Lower leg skin (tissue), 3 donors: ENCODE measurements around the gene RSPO4.

Experiments
- CTCF ChIP-seq, 3 donors: fragments of 450-650 bp; IDR thresholded peaks; one replicate each; pipeline ENCODE4 v1.5.1; 2016; ENCODE audit warnings: antibody characterized with exemption in 3 of 3, mild to moderate bottlenecking in 3 of 3, moderate library complexity in 2 of 3
- POLR2A ChIP-seq, 2 donors: fragments of 450-650 bp; IDR thresholded peaks; one replicate each; pipeline ENCODE4 v1.6.1; 2016 to 2017; ENCODE audit warnings: antibody characterized with exemption in 2 of 2, mild to moderate bottlenecking in 1 of 2, moderate library complexity in 1 of 2

DNA sequence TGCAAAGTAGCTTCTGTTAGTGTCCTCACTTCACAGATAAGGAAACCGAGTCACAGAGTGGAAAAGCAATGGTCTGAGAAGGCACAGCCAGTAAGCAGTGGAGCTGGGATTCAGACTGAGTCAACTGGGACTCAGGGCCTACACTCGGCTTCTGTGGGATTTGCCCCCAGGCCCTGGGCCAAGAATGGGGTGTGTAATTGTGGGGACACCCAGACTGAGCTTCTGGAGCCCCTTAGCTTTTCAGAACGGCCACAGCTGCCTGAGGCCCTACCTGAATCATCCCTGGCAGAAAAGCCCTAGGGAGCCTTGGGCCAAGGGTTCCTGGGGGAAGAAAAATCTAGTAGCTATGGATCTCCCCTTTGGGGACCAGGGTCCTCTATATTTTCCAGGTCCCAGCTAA, 92.5 kb downstream of the RSPO4 start:
- TF ChIP-seq CTCF (IDR thresholded peaks at IDR 0.05) (no peak), POLR2A (IDR thresholded peaks at IDR 0.05) (no peak)
